Thoracic aorta (tissue), 2 donors: ENCODE results near the gene TTYH3. TPM values are rescaled to one million over a fixed set of nuclear protein-coding genes. Genes with fewer than 3 reads are reported as not detected.
"Not testable (repeated sequence)": the region's sequence is repeated elsewhere in the genome, so short reads cannot be mapped to it uniquely, and the experiment has no call there.

Experiments
- ATAC-seq: fragments of 150-250 bp; one replicate; pipeline ENCODE4 v1.8.0; 2017; ENCODE audit warnings: low read depth; ENCODE audit not compliant: insufficient number of reproducible peaks, low FRiP score
- DNase-seq: peaks from one replicate; pipeline ENCODE4 v3.0.0-alpha.2; 2020; ENCODE audit warnings: low spot score
- H3K27ac ChIP-seq, 2 donors: fragments of 200-600 bp; sonication (generic); 1 replicate in 1 of 2; 2 replicates in 1 of 2; pipeline ENCODE4 v1.5.1; 2016; ENCODE audit warnings: mild to moderate bottlenecking in 2 of 2, moderate library complexity in 2 of 2
- H3K27me3 ChIP-seq: fragments of 200-600 bp; sonication (generic); replicated peaks from 2 replicates; pipeline ENCODE4 v1.6.0; 2016; ENCODE audit warnings: mild to moderate bottlenecking; ENCODE audit not compliant: insufficient read depth
- H3K36me3 ChIP-seq: fragments of 200-600 bp; sonication (generic); one replicate; pipeline ENCODE4 v1.5.1; 2016
- H3K4me1 ChIP-seq, 2 donors: fragments of 200-600 bp; sonication (generic); 1 replicate in 1 of 2; 2 replicates in 1 of 2; pipeline versions ENCODE4 v1.5.1 to v1.6.0; 2016; ENCODE audit warnings: low read depth in 2 of 2, mild to moderate bottlenecking in 1 of 2; ENCODE audit not compliant: control insufficient read depth in 1 of 2
- H3K4me3 ChIP-seq: fragments of 200-600 bp; sonication (generic); 2 replicates; pipeline ENCODE4 v1.5.1; 2016; ENCODE audit warnings: mild to moderate bottlenecking
- H3K9me3 ChIP-seq: fragments of 200-600 bp; sonication (generic); 2 replicates; pipeline ENCODE4 v1.5.1; 2016
- total RNA-seq, 2 donors: library from RNA; depleted of rRNA; stranded (reverse); fragments of >200 nt; gene quantifications; one replicate each; pipeline versions ENCODE4 v1.1.0 to v1.2.3, GENCODE V29; 2016
- TF ChIP-seq, protein P1 (sequence below): fragments of 200-600 bp; sonication (generic); IDR thresholded peaks from one replicate; pipeline ENCODE4 v1.5.1; 2019; ENCODE audit warnings: antibody characterized with exemption

TTYH3 gene
- total RNA-seq, 2 donors from 2014 or later: 58.6 to 69.3 TPM

DNA sequence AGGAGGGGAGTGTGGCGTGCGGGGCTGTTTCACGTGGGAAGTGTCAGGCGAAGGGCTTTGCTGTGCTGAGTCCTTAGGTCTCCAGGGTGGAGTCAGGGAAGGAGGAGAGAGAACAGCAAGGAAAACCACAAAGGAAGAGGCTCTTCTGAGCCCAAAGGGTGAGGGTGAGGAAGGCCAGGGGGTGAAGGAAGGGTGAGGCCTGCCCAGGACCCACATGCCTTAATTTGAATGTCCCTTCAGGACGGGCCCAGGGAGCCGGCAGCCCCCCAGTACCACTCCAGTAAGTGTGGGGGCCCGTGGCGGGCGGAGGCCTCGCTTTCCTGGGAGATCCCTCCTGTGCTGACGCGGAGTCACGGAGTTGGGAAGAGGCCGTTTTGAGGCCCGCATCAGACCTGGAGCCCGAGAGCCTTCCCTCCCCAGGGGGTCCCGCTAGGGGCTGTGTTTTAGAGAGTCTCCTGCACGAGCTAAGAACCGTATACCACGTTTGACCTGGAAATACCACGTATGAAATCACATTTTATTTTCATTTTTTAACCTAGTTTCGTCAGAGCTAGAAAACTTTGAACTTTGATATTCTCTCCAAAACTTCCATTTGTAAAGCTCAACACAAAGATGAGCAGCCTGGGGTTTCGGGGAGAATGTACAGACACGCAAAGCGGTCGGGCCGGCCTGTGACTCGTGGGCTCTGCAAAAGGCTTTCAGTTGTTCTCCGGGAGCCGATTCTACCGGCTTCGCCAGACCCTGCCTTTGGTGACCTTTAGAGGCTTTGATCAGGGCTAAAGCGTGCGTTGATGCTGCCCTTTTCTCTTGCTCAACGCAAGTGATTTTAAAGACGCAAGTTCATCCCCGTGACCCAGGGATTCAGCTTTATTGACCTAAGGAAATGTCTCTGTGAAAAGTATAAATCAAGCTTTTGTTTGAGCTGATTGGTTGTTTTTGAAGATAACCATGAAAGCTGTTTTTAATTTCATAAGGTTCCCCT is 23.6 kb upstream of the TTYH3 start:
- H3K36me3 ChIP-seq: no peaks in the 10 kb centered on the region
- no peak overlapping the region for H3K4me3 ChIP-seq
- H3K4me1 ChIP-seq: peaks cover 12 to 29% of the 10 kb centered on the region in 2 donors
- H3K27ac ChIP-seq: peak overlapping the region; percentile 68 to 69
- DNase-seq (no peak), ATAC-seq (no peak)
- TF ChIP-seq, protein P1, sequence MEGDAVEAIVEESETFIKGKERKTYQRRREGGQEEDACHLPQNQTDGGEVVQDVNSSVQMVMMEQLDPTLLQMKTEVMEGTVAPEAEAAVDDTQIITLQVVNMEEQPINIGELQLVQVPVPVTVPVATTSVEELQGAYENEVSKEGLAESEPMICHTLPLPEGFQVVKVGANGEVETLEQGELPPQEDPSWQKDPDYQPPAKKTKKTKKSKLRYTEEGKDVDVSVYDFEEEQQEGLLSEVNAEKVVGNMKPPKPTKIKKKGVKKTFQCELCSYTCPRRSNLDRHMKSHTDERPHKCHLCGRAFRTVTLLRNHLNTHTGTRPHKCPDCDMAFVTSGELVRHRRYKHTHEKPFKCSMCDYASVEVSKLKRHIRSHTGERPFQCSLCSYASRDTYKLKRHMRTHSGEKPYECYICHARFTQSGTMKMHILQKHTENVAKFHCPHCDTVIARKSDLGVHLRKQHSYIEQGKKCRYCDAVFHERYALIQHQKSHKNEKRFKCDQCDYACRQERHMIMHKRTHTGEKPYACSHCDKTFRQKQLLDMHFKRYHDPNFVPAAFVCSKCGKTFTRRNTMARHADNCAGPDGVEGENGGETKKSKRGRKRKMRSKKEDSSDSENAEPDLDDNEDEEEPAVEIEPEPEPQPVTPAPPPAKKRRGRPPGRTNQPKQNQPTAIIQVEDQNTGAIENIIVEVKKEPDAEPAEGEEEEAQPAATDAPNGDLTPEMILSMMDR: no peak
- H3K27me3 ChIP-seq: no peaks in the 10 kb centered on the region
- H3K9me3 ChIP-seq: no peaks in the 10 kb centered on the region

DNA sequence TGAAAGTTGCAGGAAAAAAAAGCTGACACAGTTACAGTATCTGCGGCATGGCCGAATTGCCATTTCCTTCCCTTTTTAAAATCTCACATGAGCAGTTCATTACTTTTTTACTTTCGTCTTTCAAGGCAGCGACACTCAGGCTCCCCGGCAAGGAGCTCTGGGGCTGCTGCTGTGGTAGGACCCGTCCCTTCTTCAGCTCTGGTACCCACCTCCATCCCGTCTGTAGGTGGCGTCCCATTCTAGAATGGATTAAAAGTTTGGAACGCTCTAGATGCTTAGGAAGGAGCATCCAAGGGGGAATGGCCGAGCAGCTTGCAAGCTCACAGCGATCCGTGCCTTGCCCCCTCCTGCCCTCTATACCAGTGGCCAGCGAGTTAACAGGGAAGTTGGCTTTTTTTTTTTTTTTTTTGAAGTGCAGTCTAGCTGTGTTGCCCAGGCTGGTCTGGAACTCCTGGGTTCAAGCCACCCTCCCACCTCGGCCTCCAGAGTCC is 22.8 kb upstream of the TTYH3 start:
- no peaks in the 10 kb centered on the region for H3K9me3 ChIP-seq
- no peaks in the 10 kb centered on the region for H3K27me3 ChIP-seq
- ATAC-seq (no peak), DNase-seq (no peak)
- H3K27ac ChIP-seq: no peak overlapping the region
- no peak overlapping the region for H3K4me3 ChIP-seq
- H3K4me1 ChIP-seq: peaks cover 20 to 37% of the 10 kb centered on the region in 2 donors
- no peaks in the 10 kb centered on the region for H3K36me3 ChIP-seq
- TF ChIP-seq, protein P1: no peak

DNA sequence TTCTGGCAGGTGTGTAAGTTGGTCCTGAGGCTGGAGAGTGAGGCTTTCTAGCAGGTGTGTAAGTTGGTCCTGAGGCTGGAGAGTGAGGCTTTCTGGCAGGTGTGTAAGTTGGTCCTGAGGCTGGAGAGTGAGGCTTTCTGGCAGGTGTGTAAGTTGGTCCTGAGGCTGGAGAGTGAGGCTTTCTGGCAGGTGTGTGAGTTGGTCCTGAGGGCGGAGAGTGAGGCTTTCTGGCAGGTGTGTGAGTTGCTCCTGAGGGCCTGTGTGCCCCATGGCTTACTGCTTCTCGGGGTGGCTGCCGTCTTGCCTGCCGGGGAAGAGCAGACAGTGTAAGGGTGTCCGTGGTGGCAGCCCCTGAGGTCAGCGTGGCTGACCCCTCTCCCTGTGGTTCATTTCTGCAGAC is 22.1 kb upstream of the TTYH3 start:
- not testable (repeated sequence) for H3K27ac ChIP-seq, H3K36me3 ChIP-seq, ATAC-seq, H3K27me3 ChIP-seq, H3K4me3 ChIP-seq, DNase-seq, H3K9me3 ChIP-seq
- H3K4me1 ChIP-seq: peaks cover 23 to 42% of the 10 kb centered on the region in 2 donors

DNA sequence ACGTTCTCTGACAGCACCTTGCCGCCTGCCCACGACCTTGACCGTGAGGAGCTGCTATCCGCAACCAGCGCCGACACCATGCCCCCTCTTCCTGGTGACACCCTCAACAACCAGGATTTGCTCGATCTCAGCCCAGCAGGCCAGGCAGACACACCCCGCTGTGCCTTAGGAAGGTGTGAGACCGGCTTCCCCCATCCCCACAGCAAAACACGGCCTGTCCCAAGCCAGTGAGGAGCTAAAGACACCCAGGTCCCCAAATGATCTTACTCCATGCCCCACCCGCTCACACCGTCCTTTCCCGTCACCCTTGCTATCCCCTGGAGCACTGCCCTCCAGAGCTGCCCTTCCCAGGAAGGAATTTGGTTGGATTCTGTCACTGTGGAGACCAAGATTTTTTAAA is 21.3 kb upstream of the TTYH3 start:
- Histone ChIP-seq H3K4me3 (no peak overlapping the region), H3K36me3 (no peaks in the 10 kb centered on the region), H3K9me3 (no peaks in the 10 kb centered on the region), H3K27ac (no peak overlapping the region), H3K4me1 (peaks cover 27 to 50% of the 10 kb centered on the region in 2 donors), H3K27me3 (no peaks in the 10 kb centered on the region)
- TF ChIP-seq, protein P1: no peak
- DNase-seq: no peak
- no peak for ATAC-seq

DNA sequence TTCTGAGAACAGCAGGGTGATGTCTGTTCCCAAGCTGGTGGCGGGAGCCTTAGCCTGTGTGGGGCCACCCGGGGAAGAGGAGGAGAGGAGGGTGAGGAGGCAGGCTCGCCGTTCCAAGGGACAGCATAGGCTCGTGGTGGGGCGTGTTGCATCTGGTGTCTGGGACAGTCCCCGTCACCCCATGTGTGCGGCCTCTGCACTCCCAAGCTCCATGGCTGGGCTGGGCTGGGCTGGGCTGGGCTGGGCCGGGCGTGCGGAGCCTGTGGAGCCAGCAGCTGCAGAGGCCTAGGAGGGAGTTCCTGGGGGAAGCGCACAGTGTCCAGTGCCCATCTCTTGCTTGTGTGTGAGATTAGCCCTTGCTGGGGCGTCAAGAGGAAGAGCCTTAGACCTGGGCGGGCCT is 20.9 kb upstream of the TTYH3 start:
- TF ChIP-seq, protein P1: no peak
- no peak overlapping the region for H3K27ac ChIP-seq
- DNase-seq: no peak
- H3K36me3 ChIP-seq: no peaks in the 10 kb centered on the region
- H3K4me1 ChIP-seq: peaks cover 27 to 50% of the 10 kb centered on the region in 2 donors
- no peak for ATAC-seq
- H3K27me3 ChIP-seq: no peaks in the 10 kb centered on the region
- no peak overlapping the region for H3K4me3 ChIP-seq
- no peaks in the 10 kb centered on the region for H3K9me3 ChIP-seq
